Esophagus (tissue), 2 donors: ENCODE results near the gene SCO2. TPM values are rescaled to one million over a fixed set of nuclear protein-coding genes. Genes with fewer than 3 reads are reported as not detected.

Source experiments
- H3K27ac ChIP-seq, 2 donors: one replicate each; pipeline ENCODE4 v1.5.1; 2013; ENCODE audit warnings: low read depth in 2 of 2, mild to moderate bottlenecking in 2 of 2, inconsistent platforms in 1 of 2, low read length in 1 of 2, moderate library complexity in 1 of 2
- H3K27me3 ChIP-seq, 2 donors: one replicate each; pipeline ENCODE4 v1.6.1; 2013; ENCODE audit warnings: low read length in 2 of 2, control low read depth in 1 of 2, mild to moderate bottlenecking in 1 of 2; ENCODE audit not compliant: insufficient read depth in 2 of 2, control insufficient read depth in 1 of 2
- H3K36me3 ChIP-seq, 2 donors: one replicate each; pipeline ENCODE4 v1.6.1; 2013; ENCODE audit warnings: low read length in 1 of 2; ENCODE audit not compliant: control insufficient read depth in 2 of 2, insufficient read depth in 2 of 2
- H3K4me1 ChIP-seq, 2 donors: one replicate each; pipeline ENCODE4 v1.6.1; 2013; ENCODE audit warnings: low read length in 1 of 2; ENCODE audit not compliant: control insufficient read depth in 2 of 2, insufficient read depth in 2 of 2
- H3K4me3 ChIP-seq, 2 donors: one replicate each; pipeline ENCODE4 v1.5.1; 2013; ENCODE audit warnings: low read length in 2 of 2, mild to moderate bottlenecking in 2 of 2, low read depth in 1 of 2, moderate library complexity in 1 of 2
- H3K9me3 ChIP-seq, 2 donors: one replicate each; pipeline ENCODE4 v1.6.1; 2013; ENCODE audit warnings: mild to moderate bottlenecking in 2 of 2, low read depth in 1 of 2, low read length in 1 of 2, moderate library complexity in 1 of 2; ENCODE audit not compliant: control insufficient read depth in 2 of 2, insufficient read depth in 1 of 2
- WGBS, 2 donors: extraction: QIAGEN DNeasy Blood & Tissue Kit; methylation state at CpG; one replicate each; pipeline ENCODE4 v1.1.7; 2013; 5-methylcytosine and 5-hydroxymethylcytosine counted together
- polyA plus RNA-seq, 2 donors: library from polyadenylated mRNA; stranded (reverse); fragments of 200-250 nt; gene quantifications; one replicate each; pipeline ENCODE4 v1.2.3, GENCODE V29; 2013
- donor health status: healthy with polysubstance abuse.
- donor health status: Bipolar disorder and iron deficiency.

The SCO2 gene
- polyA plus RNA-seq, 2 donors: 0.61 to 3.2 TPM

DNA sequence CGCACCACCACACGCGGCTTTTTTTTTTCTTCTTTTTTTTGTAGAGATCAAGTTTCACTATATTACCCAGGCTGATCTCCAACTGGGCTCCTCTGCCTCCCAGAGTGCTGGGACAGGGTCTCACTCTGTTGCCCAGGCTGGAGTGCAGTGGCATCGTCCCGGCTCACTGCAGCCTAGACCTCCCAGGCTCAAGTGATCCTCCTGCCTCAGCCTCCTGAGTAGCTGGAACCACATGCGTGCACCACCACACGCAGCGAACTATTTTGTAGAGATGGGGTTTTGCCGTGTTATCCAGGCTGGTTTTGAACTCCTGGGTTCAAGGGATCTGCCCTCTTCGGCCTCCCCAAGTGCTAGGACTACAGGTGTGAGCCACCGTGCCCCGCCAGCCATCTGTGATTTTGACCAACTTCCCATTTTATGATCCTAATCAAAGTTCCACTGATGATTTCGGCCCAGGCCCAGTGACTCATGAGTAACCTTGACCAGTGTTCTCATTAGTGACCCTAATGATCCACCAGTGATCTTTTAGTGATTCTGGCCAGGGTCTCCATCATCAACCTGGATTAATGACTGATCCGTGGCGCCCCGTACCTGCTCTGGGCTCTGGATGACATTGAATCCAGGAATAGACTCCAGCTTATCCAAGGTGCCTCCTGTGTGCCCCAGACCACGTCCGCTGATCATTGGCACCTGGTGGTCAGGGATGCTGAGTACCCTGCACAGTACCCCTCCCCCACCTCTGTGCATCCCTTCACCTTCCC is 2.7 kb upstream of the SCO2 start:
- Histone ChIP-seq H3K36me3 (peaks cover 3 to 9% of the 10 kb centered on the region in 2 donors), H3K9me3 (peaks cover 0 to 2% of the 10 kb centered on the region in 2 donors), H3K4me1 (peaks cover 13 to 39% of the 10 kb centered on the region in 2 donors), H3K27me3 (no peaks in the 10 kb centered on the region), H3K4me3 (no peak overlapping the region), H3K27ac (peak overlapping the region in 1 of 2 donors; percentile 99)
- 88 to 90% methylated on average over 18 of the region's 18 CpGs for WGBS, 2 donors

DNA sequence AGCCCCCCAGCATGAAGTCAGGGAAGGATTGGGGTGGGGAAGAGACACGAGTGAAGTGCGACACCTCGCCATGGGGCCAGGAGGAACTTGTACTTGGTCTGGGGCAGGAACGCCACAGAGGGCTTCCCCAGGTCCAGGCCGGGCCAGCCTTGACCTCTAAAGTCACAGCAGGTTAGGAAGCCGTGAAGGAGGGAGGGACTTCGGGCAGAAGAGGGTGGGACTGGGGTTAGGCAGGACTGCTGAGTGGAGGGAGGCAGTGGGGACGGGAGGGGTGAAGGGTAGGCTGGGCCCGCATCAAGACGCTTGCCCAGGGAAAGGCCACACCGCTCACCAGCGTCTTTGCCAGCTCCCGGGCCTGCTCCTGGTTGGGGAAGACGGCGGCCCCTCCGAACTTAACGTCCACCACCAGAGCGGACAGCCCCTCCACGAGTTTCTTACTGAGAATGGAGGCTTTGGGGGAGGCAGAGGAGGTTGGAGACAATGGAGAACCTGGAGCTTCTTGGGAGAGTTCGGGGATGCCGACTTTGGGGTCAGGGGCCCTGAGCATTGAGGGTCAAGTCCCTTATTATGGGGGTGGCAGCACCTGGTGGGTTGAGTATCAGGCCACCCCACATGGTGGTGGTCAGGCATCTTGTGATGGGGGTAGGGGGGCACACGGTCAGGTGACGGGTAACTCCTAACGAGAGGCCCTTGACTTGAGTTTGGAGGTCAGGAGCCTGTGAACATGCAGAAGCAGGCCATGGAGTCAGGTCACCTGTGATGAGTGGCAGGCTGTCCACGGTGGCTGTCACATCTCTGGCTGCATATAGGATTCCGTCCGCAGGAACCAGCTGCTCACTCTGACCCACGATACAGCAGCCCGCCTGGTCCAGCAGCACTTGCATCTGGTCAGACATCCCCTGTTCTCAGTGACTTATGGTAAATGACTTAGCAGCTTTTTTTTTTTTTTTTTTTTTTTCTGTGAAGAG is 1.7 kb upstream of the SCO2 start:
- 37 to 48% methylated on average over 28 to 29 of the region's 29 CpGs for WGBS, 2 donors
- H3K4me1 ChIP-seq: peaks cover 13 to 37% of the 10 kb centered on the region in 2 donors
- peaks cover 0 to 2% of the 10 kb centered on the region in 2 donors for H3K9me3 ChIP-seq
- H3K4me3 ChIP-seq: peak overlapping the region; percentile 62 to 75
- no peaks in the 10 kb centered on the region for H3K27me3 ChIP-seq
- peaks cover 7 to 19% of the 10 kb centered on the region in 2 donors for H3K36me3 ChIP-seq
- H3K27ac ChIP-seq: peak overlapping the region; percentile 90 to 100

DNA sequence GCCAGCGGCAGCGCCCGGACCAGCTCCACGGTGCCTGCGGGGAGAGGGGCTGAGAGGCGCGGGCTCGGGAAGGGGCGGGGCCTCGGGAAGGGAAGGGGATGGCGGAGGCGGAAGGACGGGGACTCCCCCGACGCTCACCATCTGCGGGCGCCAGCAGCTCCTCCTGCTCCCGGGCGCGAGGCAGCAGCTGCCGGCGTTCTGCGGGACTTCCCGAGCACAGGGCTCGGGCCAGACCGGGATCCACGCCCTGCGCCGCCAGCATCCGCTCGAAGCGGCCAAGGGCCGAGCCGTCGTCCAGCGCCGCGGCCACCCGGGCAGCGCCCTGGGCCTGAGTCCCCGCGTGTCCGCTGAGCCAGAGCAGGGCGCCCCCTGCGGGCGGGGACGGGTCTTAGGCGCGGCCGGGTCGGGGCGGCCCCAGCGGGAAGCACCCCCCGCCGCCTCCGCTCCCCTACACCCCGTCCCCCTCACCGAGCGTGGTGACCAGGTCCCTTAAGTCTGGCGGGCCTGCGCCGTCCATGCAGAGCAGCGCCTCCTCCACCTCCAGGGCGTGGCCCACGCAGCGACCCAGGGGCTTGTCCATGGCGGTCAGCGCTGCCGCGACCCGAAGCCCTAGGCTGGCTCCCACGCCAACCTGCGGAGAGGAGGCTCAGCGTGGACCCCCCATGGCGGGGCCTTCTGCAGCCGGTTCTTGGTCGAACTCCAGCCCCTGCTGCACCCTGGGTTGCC is 873 bp upstream of the SCO2 start:
- Histone ChIP-seq H3K9me3 (peaks cover 0 to 2% of the 10 kb centered on the region in 2 donors), H3K27me3 (no peaks in the 10 kb centered on the region), H3K4me1 (peaks cover 13 to 37% of the 10 kb centered on the region in 2 donors), H3K36me3 (peaks cover 15 to 27% of the 10 kb centered on the region in 2 donors), H3K27ac (peak overlapping the region; percentile 90 to 100), H3K4me3 (peak overlapping the region; percentile 62 to 75)
- 1% methylated on average over 46 to 77 of the region's 77 CpGs for WGBS, 2 donors

DNA sequence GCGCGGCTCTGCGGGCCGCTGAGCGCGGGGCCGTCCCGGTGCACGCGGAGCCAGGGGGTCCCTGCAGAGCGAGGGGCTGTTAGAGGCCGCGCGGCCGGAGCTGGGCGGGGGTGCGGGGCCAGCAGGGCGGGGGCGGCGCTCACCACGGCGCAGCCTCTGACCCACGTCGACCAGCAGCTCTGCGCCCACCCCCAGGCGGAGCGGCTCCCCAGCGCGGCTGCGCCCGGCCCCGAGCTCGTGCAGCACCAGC is 385 bp upstream of the SCO2 start:
- Histone ChIP-seq H3K4me3 (peak overlapping the region; percentile 62 to 75), H3K4me1 (peaks cover 13 to 37% of the 10 kb centered on the region in 2 donors), H3K9me3 (peaks cover 0 to 2% of the 10 kb centered on the region in 2 donors), H3K27me3 (no peaks in the 10 kb centered on the region), H3K27ac (peak overlapping the region; percentile 90 to 100), H3K36me3 (peaks cover 15 to 31% of the 10 kb centered on the region in 2 donors)
- WGBS, 2 donors: 0% methylated on average over 20 to 33 of the region's 33 CpGs

DNA sequence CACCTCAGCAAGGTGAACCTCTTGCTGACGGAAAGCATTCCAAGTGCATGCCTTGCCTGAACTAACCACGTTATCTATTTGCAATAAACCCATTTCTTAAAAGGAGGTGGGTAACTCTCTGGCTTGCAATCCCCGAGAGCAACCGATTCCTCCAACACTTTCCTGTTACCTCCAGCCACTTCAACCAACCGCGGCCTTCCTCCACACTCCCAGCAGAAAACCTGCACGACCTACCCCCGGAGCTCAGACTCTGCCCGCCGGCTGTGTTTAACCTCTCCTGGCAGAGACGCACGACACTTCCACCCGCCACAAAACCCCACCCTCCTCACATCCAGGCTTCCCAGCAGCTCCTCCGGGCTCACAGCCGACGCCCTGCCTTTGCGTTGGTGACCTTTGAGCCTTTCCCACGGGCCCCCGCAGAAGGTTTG is 708 bp downstream of the SCO2 start:
- peaks cover 13 to 37% of the 10 kb centered on the region in 2 donors for H3K4me1 ChIP-seq
- WGBS, 2 donors: 3 to 7% methylated on average over 19 of the region's 19 CpGs
- H3K27ac ChIP-seq: peak overlapping the region; percentile 90 to 96
- H3K4me3 ChIP-seq: peak overlapping the region; percentile 62 to 75
- no peaks in the 10 kb centered on the region for H3K27me3 ChIP-seq
- peaks cover 15 to 31% of the 10 kb centered on the region in 2 donors for H3K36me3 ChIP-seq
- peaks cover 0 to 2% of the 10 kb centered on the region in 2 donors for H3K9me3 ChIP-seq

DNA sequence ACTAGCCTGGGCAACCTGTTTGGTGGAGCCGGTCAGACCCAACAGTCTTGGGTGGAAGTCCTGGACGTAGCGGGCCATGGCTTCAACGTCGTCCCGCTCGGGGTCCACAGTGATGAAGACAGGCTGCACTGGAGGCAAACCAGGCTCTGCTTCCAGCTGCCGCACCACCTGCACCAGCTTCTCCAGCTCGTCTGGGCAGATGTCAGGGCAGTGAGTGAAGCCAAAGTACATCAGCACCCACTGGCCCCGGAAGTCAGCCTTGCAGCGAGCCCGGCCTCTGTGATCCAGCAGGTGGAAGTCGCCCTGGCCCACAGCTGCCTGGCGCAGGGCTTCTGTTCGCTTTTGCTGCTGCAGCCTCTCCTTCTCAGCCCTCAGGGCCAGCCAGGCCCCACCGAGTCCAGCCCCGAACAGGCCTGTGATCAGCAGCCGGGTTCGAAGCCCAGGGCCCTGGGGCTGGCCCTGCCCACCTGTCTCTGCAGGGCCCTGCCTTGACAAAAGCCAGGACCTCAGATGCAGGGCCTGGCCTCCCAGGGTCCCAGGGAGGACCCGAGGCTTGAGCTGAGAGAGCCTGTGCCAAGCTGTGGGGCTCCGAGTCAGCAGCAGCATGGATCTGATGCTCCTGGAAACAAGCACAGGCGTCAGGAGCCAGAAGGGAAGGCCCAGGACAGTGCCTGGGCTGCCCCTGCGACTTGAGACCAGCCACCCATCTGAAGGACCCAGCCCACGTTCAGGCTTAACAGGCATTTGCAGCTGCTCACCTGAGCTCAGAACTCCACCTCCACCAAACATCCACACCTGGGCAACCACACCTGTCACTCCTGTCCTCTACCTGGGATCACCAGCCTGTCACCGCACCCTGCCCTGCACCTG is 1.4 kb downstream of the SCO2 start:
- H3K4me3 ChIP-seq: peak overlapping the region; percentile 62 to 75
- H3K9me3 ChIP-seq: peaks cover 0 to 2% of the 10 kb centered on the region in 2 donors
- whole genome bisulfite sequencing, 2 donors: 66 to 69% methylated on average over 25 of the region's 25 CpGs
- H3K36me3 ChIP-seq: peaks cover 19 to 36% of the 10 kb centered on the region in 2 donors
- peaks cover 13 to 32% of the 10 kb centered on the region in 2 donors for H3K4me1 ChIP-seq
- H3K27me3 ChIP-seq: no peaks in the 10 kb centered on the region
- H3K27ac ChIP-seq: peak overlapping the region; percentile 90 to 96

DNA sequence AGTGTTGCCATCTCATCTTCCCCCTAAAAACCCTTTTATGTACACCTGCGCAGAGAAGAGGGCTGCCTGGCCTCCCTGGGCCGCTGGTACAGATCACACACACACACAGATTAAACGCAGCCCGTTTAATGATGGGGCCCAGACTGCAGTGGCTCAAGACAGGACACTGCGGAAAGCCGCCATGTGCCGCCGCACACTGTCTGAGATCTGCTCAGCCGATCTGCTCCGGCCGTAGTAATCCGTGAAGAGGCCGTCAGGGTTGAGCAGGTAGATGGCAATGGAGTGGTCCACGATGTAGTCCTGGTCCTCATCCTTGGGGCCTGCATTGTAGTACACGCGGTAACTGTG is 2.0 kb downstream of the SCO2 start:
- Histone ChIP-seq H3K27ac (peak overlapping the region in 1 of 2 donors; percentile 90), H3K36me3 (peaks cover 23 to 42% of the 10 kb centered on the region in 2 donors), H3K4me1 (peaks cover 13 to 27% of the 10 kb centered on the region in 2 donors), H3K4me3 (no peak overlapping the region), H3K9me3 (peaks cover 0 to 2% of the 10 kb centered on the region in 2 donors), H3K27me3 (no peaks in the 10 kb centered on the region)
- WGBS, 2 donors: 89 to 91% methylated on average over 16 of the region's 16 CpGs

DNA sequence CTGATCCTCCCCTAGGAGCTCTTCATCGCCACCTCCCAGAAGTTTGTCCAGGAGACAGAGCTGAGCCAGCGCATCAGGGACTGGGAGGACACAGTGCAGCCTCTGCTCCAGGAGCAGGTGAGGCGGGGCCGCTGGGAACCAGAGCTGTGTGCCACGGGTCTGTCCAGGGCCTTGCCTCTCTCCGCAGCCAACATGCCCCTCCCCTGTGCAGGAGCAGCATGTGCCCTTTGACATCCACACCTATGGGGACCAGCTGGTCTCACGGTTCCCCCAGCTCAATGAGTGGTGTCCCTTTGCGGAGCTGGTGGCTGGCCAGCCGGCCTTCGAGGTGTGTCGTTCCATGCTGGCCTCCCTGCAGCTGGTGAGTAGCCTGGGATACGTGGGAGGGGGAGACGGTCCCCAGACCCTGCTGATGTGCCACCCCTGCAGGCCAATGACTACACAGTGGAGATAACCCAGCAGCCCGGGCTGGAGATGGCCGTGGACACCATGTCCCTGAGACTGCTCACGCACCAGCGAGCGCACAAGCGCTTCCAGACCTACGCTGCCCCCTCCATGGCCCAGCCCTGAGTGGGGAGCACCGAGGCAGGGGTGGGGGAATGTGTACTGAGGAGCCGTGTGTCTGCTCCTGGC is 2.5 kb downstream of the SCO2 start:
- Histone ChIP-seq H3K4me3 (no peak overlapping the region), H3K4me1 (peaks cover 13 to 26% of the 10 kb centered on the region in 2 donors), H3K9me3 (peaks cover 0 to 2% of the 10 kb centered on the region in 2 donors), H3K27me3 (no peaks in the 10 kb centered on the region), H3K36me3 (peaks cover 23 to 47% of the 10 kb centered on the region in 2 donors), H3K27ac (peak overlapping the region in 1 of 2 donors; percentile 16)
- 82 to 88% methylated on average over 22 of the region's 22 CpGs for WGBS, 2 donors
